Gastroesophageal sphincter (tissue), 4 donors: ENCODE measurements around the gene TRIM58. TPM values are rescaled to one million over a fixed set of nuclear protein-coding genes. Genes with fewer than 3 reads are reported as not detected.

ENCODE experiments used
- ATAC-seq: fragments of 150-250 bp; one replicate; pipeline ENCODE4 v1.9.1; 2016; ENCODE audit warnings: mild to moderate bottlenecking, moderate library complexity
- H3K27ac ChIP-seq, 4 donors: fragments of 200-600 bp; sonication (generic) in 3 of 4; 1 replicate in 3 of 4; 2 replicates in 1 of 4; pipeline ENCODE4 v1.5.1; 2016 to 2019
- H3K27me3 ChIP-seq: fragments of 200-600 bp; sonication (generic); one replicate; pipeline ENCODE4 v1.5.1; 2019
- H3K36me3 ChIP-seq, 2 donors: fragments of 200-600 bp; sonication (generic); one replicate each; pipeline ENCODE4 v1.5.1; 2019; ENCODE audit warnings: control low read depth in 1 of 2
- H3K4me1 ChIP-seq, 3 donors: fragments of 200-600 bp; sonication (generic); 1 replicate in 2 of 3; 2 replicates in 1 of 3; pipeline ENCODE4 v1.5.1; 2016 to 2019; ENCODE audit warnings: control low read depth in 2 of 3
- H3K4me3 ChIP-seq, 2 donors: fragments of 200-600 bp; sonication (generic); one replicate each; pipeline ENCODE4 v1.5.1; 2019; ENCODE audit warnings: mild to moderate bottlenecking in 1 of 2, moderate library complexity in 1 of 2
- H3K9me3 ChIP-seq, 3 donors: fragments of 200-600 bp; sonication (generic); one replicate each; pipeline ENCODE4 v1.5.1; 2017 to 2019; ENCODE audit warnings: control low read depth in 2 of 3
- EP300 ChIP-seq: sonication (generic); formaldehyde crosslinking; IDR thresholded peaks from one replicate; pipeline ENCODE4 v1.6.1; 2017; ENCODE audit warnings: antibody characterized with exemption, mild to moderate bottlenecking
- POLR2A ChIP-seq, 2 donors: fragments of 450-650 bp; IDR thresholded peaks; one replicate each; pipeline ENCODE4 v1.6.1; 2017; ENCODE audit warnings: antibody characterized with exemption in 2 of 2, mild to moderate bottlenecking in 2 of 2, moderate library complexity in 1 of 2
- POLR2AphosphoS5 ChIP-seq: sonication (generic); formaldehyde crosslinking; IDR thresholded peaks from one replicate; pipeline ENCODE4 v1.6.1; 2017; ENCODE audit warnings: antibody characterized with exemption
- WGBS, 2 donors: methylation state at CpG; one replicate each; pipeline ENCODE4 v1.1.5; 2018; ENCODE audit warnings: low coverage in 1 of 2; 5-methylcytosine and 5-hydroxymethylcytosine counted together
- total RNA-seq, 4 donors: library from RNA; depleted of rRNA; stranded (reverse); fragments of >200 nt; gene quantifications; one replicate each; pipeline ENCODE4 v1.1.0, GENCODE V29; 2016
- TF ChIP-seq, protein P1 (sequence below), 4 experiments: fragments of 200-600 bp in 2 of 4; fragments of 450-650 bp in 2 of 4; sonication (generic) in 1 of 4; IDR thresholded peaks; one replicate each; pipeline ENCODE4 v1.5.1; 2017 to 2019; ENCODE audit warnings: antibody characterized with exemption in 4 of 4, mild to moderate bottlenecking in 2 of 4, moderate library complexity in 2 of 4

Gene TRIM58
- total RNA-seq, 4 donors from 2014 or later = 0.81 to 9.1 (median 0.89) TPM; not detected in 1

- TF ChIP-seq POLR2AphosphoS5 = no peak
- TF ChIP-seq, protein P1, sequence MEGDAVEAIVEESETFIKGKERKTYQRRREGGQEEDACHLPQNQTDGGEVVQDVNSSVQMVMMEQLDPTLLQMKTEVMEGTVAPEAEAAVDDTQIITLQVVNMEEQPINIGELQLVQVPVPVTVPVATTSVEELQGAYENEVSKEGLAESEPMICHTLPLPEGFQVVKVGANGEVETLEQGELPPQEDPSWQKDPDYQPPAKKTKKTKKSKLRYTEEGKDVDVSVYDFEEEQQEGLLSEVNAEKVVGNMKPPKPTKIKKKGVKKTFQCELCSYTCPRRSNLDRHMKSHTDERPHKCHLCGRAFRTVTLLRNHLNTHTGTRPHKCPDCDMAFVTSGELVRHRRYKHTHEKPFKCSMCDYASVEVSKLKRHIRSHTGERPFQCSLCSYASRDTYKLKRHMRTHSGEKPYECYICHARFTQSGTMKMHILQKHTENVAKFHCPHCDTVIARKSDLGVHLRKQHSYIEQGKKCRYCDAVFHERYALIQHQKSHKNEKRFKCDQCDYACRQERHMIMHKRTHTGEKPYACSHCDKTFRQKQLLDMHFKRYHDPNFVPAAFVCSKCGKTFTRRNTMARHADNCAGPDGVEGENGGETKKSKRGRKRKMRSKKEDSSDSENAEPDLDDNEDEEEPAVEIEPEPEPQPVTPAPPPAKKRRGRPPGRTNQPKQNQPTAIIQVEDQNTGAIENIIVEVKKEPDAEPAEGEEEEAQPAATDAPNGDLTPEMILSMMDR (IDR thresholded peaks at IDR 0.05) = no peak
- TF ChIP-seq POLR2A (IDR thresholded peaks at IDR 0.05) = no peak
- no peak for TF ChIP-seq EP300
- H3K4me3 ChIP-seq = no peak overlapping the region
- ATAC-seq = no peak
- no peaks in the 10 kb centered on the region for H3K27me3 ChIP-seq
- H3K4me1 ChIP-seq = no peaks in the 10 kb centered on the region
- H3K27ac ChIP-seq = no peak overlapping the region
- H3K36me3 ChIP-seq = no peaks in the 10 kb centered on the region
- no peaks in the 10 kb centered on the region for H3K9me3 ChIP-seq
- 71 to 100% methylated on average over 2 to 7 of the region's 13 CpGs for WGBS, 2 donors
Observed at GRCh38 chr1:247825362-247825761, 31.6 kb upstream of the TRIM58 start.

DNA sequence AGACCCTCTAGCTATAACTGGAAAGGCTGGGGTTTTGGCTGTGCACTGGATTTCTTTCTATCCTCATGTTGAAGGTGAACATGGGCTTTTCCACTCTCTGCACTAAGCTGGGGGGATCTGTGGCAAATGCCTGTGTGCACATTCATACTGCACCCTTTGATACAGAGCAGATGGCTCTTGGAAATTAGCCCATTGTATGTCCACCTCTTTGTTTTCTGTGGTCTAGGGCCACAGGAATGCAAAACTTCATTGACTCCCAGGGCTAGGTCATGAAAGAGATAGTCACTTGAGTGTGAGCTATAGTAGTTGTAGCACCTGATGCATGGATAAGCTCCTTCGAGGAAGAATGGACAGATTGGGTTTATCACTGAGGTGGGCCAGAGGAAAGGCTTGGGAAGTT, 27.3 kb upstream of the TRIM58 start:
- Histone ChIP-seq H3K36me3 (no peaks in the 10 kb centered on the region), H3K9me3 (no peaks in the 10 kb centered on the region), H3K27ac (no peak overlapping the region), H3K4me1 (no peaks in the 10 kb centered on the region), H3K4me3 (no peak overlapping the region), H3K27me3 (no peaks in the 10 kb centered on the region)
- no peak for ATAC-seq
- TF ChIP-seq POLR2AphosphoS5 (no peak), EP300 (no peak), POLR2A (IDR thresholded peaks at IDR 0.05) (no peak)
- TF ChIP-seq, protein P1 (IDR thresholded peaks at IDR 0.05) = no peak
- WGBS, 2 donors = 0% methylated on average over 1 of the region's 1 CpG

DNA sequence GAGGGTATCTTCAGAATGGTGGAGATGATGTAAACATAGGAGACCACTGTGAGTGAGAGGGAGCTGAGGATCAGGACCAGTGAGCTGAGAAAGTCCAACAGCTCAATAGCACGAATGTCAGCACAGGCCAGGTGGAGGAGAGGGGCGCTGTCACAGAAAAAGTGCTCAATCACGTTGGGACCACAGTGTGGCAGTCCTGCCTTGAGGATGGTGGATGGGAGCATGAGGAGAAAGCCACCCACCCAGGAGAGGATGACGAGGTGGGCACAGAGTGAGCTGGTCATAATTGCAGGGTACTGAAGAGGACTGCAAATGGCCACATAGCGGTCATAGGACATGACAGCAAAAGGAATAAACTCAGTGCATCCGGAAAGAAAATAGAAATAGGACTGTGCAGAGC, 23.4 kb upstream of the TRIM58 start:
- 61 to 79% methylated on average over 3 to 6 of the region's 6 CpGs for WGBS, 2 donors
- ATAC-seq = no peak

DNA sequence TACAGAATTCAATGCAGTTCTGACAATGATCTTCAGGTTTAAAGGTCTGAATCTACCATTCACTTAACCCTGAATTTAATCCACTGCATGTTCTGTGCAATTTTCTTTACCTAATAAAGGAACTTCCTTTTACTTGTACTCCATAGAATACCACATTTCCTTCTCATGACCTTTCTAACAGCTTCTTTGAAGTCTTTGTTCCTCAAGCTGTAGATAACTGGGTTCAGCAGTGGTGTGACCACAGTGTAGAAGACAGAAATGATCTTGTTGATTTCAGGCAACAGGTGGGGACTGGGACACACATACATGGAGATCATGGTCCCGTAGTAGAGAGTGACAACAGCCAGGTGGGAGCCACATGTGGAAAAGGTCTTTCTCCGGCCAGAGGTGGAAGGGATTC, 16.2 kb upstream of the TRIM58 start:
- Histone ChIP-seq H3K36me3 (no peaks in the 10 kb centered on the region), H3K4me3 (no peak overlapping the region), H3K9me3 (no peaks in the 10 kb centered on the region), H3K4me1 (no peaks in the 10 kb centered on the region), H3K27me3 (no peaks in the 10 kb centered on the region), H3K27ac (no peak overlapping the region)
- TF ChIP-seq, protein P1 (IDR thresholded peaks at IDR 0.05) = no peak
- TF ChIP-seq POLR2A (IDR thresholded peaks at IDR 0.05) = no peak
- TF ChIP-seq POLR2AphosphoS5 = no peak
- no peak for TF ChIP-seq EP300
- 89% methylated on average over 2 of the region's 2 CpGs; no CpG with 5 or more reads in 1 of the 2 donors for WGBS, 2 donors
- ATAC-seq = no peak

More for the DNA sequence above, 23.4 kb upstream of the TRIM58 start:
- Histone ChIP-seq H3K4me1 (no peaks in the 10 kb centered on the region), H3K27me3 (no peaks in the 10 kb centered on the region), H3K9me3 (no peaks in the 10 kb centered on the region), H3K36me3 (no peaks in the 10 kb centered on the region), H3K4me3 (no peak overlapping the region), H3K27ac (no peak overlapping the region)
- TF ChIP-seq, protein P1 (IDR thresholded peaks at IDR 0.05) = no peak
- TF ChIP-seq EP300 (no peak), POLR2AphosphoS5 (no peak), POLR2A (IDR thresholded peaks at IDR 0.05) (no peak)

DNA sequence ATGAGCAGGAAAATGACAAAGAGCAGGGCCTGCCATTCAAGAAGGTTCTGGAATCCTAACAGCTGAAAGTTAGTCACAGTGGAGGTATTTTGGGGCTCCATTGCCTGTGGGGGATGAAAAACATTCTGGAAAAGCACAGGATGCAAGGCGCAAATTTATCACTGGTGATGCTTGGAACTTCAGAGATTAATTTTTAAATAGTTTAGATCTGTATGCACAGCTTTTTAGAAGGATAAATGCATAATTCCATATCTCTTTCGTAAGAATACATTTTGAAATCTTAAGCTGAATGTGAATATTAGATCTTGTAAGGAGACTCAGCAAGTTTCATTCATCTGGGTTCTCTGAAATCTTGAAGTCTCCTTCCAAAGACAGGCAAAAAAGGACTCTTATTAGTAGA, 15.2 kb upstream of the TRIM58 start, which contains the start of gene OR11L1:
Gene OR11L1 (minus strand): TSS at position 101 of the 400 bp plus-strand sequence. CDS start 0 bp downstream, at position 101.
- WGBS, 2 donors = 78 to 92% methylated on average over 2 of the region's 2 CpGs
- Histone ChIP-seq H3K4me1 (no peaks in the 10 kb centered on the region), H3K36me3 (no peaks in the 10 kb centered on the region), H3K9me3 (no peaks in the 10 kb centered on the region), H3K27ac (no peak within 1 kb of the TSS), H3K4me3 (no peak within 1 kb of the TSS), H3K27me3 (no peaks in the 10 kb centered on the region)
- TF ChIP-seq POLR2A (IDR thresholded peaks at IDR 0.05) (no peak), EP300 (no peak)
- no peak for ATAC-seq
